NCI-H1092 (cell line): ENCODE data around the gene ATG13.

ENCODE experiments used
- DNase-seq: peaks from one replicate; lab custom pipeline; 2025; lab: John Stamatoyannopoulos, UW

Gene ATG13

DNA sequence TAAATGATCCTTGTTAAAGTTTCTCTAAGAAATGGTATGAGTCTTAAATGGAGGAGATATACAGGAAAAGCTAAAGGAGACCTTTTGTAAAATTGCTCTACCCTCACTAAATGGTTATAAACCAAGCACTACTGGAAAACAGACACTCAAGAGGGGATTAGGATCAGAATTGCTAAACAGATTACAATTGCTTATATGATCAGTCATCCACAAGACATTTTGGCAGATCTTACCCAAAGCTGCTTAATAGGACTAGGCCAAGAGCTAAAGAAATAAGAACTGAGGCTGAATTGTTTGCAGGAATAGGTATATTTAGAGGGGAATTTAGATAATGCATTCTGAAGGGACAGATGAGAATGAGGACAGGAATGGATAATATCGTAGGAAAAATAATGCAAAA is 9.8 kb upstream of the ATG13 start:
- DNase-seq: no peak

DNA sequence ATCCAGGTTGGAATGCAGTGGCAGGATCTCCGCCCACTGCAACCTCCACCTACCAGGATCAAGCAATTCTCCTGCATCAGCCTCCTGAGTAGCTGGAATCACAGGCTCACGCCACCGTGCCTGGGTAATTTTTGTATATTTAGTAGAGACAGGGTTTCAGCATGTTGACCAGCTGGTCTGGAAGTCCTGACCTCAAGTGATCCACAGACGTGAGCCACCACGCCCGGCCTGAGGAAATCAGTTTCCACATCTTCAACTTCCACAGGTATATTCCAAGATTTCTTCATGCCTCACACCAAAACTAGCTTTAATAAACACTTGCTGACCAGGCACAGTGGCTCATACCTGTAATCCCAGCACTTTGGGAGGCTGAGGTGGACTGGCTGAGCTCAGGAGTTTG is 8.0 kb upstream of the ATG13 start:
- no peak for DNase-seq

DNA sequence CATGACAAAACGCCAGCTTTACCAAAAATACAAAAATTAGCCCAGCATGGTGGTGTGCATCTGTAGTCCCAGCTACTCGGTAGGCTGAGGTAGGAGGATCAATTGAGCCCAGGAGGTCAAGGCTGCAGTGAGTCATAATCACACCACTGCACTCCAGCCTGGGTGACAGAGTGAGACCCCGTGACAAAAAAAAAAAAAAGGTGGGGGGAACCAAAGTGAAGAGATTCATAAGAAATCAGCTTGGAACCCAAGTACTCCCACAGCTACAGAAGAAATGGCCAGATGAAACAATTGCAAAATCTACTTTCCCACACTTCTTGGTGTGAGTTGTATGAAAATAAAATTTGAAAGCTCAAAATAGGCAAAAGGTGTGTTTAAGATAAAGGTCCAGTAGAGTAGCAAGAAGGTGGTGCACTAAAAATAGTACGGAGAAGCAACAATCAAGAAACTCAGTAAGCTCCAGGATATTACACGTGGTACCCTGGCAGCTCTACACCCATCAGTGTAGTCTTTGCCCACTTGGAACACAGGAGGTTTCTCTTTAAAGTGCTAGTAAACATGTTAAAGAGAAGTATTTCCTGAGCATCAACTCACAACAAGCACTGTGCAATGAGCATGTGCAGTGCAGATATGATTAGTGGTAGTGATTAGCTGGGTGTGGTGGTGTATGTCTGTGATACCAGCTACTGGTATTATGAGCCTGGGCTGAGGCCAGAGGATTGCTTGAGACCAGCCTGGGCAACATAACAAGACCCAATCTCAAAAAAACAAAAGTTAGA is 5.6 kb upstream of the ATG13 start:
- no peak for DNase-seq

DNA sequence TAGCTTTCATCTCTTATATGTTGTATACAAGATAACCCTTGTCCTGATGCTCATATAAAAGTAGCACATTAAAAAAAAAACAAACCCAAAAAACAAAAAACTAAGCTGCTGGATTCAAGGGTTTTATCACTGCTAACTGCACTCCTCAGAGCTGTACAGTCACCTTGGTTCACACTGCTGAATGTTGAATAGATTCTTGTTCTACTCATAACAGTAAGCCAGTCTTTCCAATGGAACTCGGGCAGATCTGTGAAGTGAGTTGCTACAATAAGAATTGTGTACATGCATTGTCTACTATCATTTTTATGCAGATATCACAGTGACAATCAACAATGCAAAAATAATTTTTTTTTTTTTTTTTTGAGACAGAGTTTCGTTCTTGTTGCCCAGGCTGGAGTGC is 5.0 kb upstream of the ATG13 start:
- no peak for DNase-seq

DNA sequence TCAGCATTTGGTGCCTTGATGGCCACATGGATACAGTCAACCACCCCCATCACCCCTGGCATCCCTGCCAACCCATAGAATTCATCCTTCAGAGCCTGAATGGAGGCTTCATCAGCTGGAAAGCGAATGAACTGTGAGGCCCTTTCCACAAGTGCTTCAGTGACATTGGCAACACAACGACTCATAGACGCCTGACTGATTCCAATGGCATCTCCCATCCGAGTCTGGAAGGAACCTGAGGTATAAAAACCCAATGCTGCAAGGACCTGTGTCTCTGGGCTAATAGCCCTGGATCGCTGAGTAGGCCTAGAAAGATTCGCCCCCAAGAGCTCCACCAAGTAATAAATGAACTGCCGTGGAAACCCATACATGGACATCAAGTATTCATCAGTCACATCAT is 1.6 kb upstream of the ATG13 start:
- DNase-seq: no peak

- DNase-seq: no peak
Observed at GRCh38 chr11:46616551-46617133, 711 bp upstream of the ATG13 start.

DNA sequence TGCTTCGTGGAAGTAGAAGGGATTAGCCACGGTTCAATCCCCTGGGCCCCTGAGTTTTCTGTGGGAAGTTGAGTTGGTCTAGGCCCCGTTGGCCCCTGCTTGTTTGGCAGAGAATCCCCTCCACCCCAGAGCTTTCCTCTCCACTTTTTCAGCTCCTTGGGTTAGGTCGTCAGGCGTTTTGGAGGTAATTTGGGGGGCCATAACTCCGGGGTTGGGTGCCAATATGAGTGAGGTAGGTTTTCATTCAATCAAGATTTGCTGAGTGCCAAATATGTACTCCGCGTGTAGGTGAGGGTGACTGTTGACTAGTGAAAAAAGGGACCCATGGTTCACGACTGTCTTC is 590 bp downstream of the ATG13 start:
- DNase-seq: no peak

GRCh38 chr11:46618837-46619236 is 1.5 kb downstream of the ATG13 start:
- DNase-seq: no peak

GRCh38 chr11:46625406-46625805 is 8.1 kb downstream of the ATG13 start:
- no peak for DNase-seq

DNA sequence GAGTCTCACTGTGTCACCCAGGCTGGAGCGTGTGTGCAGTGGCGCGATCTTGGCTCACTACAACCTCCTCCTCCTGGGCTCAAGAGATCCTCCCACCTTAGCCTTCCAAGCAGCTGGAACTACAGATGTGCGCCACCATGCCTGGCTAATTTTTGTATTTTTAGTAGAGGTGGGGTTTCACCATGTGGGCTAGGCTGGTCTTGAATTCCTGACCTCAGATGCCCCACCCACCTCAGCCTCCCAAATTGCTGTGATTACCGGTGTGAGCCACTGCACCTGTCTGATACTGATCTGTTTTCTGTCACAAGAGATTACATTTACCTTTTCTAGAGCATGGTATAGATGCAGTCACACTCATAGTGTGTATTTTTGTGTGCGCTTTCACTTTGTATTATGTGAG is 11.6 kb downstream of the ATG13 start:
- DNase-seq: no peak

DNA sequence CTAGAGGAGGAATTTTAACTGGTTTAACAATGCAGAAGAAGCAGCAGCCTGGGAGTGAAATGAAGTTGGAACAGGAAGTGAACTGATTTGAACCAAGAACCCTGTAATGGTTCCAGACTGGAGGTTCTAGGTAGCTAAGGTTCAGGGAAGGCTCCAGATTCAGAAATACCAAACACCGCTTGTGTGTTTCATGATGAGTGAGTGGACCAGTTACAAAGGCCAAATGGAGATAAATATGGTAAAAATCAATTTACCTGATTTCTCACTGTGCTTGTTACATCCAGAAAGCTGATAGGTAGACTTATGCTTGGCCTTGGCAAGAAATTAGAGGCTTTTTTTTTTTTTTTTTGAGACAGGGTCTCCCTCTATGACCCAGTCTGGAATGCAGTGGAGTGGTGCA is 12.9 kb downstream of the ATG13 start:
- DNase-seq: no peak

GRCh38 chr11:46631676-46632075 is 14.3 kb downstream of the ATG13 start:
- no peak for DNase-seq

DNA sequence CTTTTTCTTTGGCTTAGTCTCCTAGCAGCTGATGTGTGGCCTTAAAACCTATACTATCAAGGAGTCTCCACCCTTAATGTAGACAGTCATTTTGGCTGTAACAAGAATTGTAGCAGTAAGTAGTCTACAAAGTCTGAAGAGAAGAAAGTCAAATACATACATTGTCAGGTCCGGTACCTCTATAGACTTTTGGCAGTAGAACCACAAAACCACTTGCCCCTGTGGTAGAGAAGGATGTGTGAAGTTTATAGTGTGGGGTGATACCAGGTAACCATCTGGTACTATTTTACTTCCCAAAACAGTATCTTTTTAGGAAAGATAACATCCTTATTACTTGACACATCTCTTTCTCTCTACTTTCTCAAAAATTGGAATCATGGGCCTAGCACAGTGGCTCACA is 15.1 kb downstream of the ATG13 start:
- DNase-seq: no peak

DNA sequence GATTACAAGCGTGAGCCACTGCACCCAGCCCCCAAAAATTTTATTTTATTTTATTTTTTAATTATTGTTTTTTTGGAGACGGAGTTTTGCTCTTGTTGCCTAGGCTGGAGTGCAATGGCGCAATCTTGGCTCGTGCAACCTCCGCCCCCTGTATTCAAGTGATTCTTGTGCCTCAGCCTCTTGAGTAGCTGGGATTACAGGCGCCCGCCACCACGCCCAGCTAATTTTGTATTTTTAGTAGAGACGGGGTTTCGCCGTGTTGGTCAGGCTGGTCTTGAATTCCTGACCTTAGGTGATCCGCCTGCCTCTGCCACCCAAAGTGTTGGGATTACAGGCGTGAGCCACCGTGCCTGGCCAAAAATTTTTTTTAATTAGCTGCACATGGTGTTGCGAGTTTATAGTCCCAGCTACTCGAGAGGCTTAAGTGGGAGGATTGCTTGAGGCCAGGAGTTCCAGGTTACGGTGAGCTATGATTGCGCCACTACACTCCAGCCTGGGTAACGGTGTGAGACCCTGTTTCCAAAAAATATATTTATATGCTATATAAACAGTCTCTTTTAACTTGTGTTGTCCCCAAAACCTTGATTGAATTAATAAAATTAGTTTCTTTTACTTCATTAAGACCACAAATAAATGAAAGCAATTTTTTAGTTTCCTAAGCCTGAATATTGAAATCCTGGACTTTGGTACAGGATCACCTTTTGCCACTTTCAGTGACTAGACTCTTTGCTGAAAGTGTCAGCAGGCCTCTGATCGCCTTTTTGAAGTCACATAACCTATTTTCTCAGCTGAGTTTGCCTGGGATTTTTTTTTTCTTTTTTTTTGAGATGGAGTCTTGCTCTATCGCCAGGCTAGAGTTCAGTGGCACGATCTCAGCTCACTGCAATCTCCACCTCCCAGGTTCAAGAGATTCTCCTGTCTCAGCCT is 16.2 kb downstream of the ATG13 start:
- DNase-seq: no peak

DNA sequence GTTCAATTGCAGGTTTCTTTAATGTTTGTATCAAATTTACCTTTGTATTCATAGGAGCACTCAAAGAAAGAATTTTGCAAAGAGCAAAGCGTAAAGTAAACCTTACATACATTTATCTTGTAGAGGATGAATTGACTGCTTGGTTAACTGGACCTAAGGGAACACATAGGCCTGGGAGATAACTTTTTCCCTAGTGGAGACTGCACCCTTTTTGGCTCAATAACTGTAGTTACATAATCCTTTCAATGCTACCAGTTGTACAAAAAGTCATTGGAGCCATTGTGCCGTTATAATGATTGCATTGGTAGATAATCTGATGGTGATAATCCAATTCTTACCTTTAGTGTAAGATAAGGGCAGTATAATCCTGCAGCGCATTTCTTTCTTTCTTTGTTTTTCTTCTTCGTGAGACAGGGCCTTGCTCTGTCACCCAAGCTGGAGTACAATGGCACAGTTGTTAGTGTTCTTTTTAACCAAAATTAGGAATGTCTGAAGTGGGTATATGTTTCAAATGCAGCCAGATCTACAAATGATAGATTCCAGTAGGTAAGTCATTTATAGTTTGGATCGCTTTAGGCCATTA is 18.3 kb downstream of the ATG13 start:
- DNase-seq: no peak

DNA sequence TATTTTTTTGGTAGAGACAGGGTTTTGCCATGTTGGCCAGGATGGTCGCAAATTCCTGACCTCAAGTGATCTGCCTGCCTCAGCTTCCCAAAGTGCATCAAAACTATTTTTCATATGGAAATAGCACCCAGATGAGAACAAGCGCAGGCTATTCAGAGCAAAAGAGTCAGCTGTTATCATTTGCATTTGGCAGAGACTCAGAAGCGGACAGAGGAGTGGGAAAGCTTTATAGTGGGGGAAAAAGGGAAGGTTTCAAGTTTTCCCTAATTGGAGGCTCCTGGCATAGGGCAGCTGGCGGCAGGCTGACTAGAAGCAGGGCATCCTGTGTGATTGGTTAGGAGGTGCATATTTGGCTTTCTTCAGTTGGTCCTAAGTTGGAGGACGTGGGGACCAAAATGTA is 20.2 kb downstream of the ATG13 start:
- DNase-seq: no peak

DNA sequence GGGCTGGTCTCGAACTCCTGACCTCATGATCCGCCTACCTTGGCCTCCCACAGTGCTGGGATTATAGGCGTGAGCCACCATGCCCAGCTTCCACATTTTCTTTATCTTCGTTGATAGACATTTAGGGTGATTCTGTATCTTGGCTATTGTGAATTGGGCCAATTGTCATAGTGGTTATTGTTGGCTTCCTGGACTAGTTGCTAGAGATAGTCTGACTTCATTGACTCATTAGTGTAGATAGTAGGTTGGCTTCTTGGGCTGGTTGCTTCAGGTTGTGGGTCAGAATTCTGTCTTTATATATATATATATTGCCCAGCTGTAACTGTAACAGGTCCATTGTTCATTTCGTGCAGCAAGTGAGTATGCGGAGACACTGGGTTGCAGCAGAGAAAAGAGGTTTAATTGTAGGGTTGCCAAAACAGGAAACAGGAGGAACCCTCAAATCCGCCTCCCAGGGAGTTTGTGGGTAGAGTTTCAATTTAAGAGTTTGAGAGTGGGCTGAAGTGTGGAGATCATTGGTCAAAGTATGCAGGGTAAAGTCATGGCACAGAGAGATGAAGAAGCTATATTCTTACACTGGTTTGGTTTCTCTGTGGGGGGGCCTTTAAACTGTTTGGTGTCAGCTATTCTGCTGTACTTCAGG is 22.0 kb downstream of the ATG13 start:
- no peak for DNase-seq

DNA sequence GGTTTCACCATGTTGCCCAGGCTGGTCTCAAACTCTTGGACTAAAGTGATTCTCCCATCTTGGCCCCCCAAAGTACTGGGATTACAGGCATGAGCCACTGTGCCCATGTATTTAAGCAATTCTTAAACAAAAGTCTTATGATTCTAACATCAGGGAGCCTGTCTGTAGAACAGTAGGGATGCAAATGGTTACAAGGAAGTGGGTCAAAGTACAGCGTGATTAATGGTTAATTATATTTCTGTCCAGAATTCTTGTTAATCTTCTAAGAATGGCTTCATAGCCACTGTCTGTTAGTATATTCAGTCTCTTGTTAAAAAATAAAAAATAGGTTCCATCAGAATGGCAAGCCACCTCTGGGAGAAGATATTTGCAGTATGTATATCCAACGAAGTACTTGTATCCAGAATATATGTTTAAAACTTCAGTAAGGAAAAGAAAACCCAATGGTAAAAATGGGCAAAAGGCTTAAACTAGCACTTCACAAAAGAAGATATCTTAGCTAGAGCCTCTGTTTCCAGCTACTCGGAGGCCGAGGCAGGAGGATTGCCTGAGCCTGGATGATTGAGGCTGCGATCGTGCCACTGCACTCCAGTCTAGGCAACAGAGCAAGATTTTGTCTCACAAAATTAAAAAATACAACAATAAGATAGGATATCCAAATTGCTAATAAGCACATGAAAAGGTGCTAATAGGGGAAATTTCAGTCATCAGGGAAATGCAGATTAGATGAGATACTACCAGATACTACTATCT is 22.9 kb downstream of the ATG13 start:
- no peak for DNase-seq

GRCh38 chr11:46641639-46642038 is 24.3 kb downstream of the ATG13 start:
- no peak for DNase-seq

DNA sequence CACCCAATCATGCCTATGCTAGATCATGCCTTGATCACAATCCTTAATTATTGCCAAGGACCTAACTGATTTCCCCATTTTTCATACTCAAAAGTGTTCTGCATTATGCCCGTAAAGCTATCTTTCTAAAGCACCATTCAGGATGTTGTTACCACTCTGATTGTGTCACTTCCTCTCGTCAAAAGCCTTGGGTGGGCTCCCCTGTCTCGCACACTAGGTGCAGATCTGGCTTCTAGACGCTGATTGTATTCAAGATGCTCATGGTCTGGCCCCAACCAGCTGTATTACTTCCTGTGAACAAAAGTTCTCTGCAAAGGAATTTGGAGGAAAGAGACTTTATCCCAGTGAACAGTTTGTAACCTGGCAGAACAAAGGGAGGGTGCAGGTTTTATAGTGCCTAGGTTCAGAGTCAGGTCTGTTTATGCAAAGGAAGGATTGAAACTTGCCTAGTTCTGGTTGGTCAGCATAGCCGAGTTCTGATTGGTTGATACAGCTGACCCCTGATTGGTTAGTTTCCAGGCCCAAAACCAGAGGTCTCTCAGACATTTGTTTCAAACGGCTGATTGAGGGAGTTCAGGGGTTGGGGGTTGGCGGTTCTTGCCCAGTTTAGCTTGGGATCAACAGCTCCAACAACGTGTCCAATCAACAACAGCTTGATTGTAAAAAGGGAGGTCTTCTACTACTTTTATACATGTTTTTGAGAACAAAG is 25.4 kb downstream of the ATG13 start:
- DNase-seq: no peak

- no peak for DNase-seq
Observed at GRCh38 chr11:46643531-46643930, 26.2 kb downstream of the ATG13 start.
